IMR-90 (cell line): ENCODE results near the gene HLA-F. TPM values are rescaled to one million over a fixed set of nuclear protein-coding genes. Genes with fewer than 3 reads are reported as not detected.

Source experiments
- ATAC-seq: fragments of 200-7000 bp; cut with Tn5 transposase; 2 replicates; pipeline ENCODE4 v1.9.1; 2020; ENCODE audit warnings: low read depth, mild to moderate bottlenecking, moderate library complexity
- BruUV-seq: library from RNA; stranded (reverse); fragments of 400-500 nt; replicated peaks from 2 replicates; lab custom pipeline; 2021; lab: Mats Ljungman, UMichigan
- CTCF ChIA-PET: fragments of 300-600 bp; formaldehyde crosslinking; extraction: SDS; loops from one replicate; lab custom pipeline; 2021; ENCODE audit warnings: antibody characterized with exemption; lab: Yijun Ruan, JAX
- POLR2A ChIA-PET: fragments of 300-600 bp; sonication (Branson Sonifier 250); formaldehyde crosslinking; loops from one replicate; lab custom pipeline; 2022; ENCODE audit warnings: antibody characterized with exemption; ENCODE audit not compliant: unreplicated experiment; lab: Charles Lee
- DNase-seq: peaks from one replicate; pipeline ENCODE4 v3.0.0; 2013
- H2AFZ ChIP-seq: replicated peaks from 2 replicates; pipeline ENCODE3; 2013; ENCODE audit warnings: low read length, mild to moderate bottlenecking; ENCODE audit not compliant: poor library complexity
- H2AK5ac ChIP-seq: 2 replicates; pipeline ENCODE4 v1.6.1; 2013; ENCODE audit warnings: low read depth, low read length, inconsistent platforms
- H2AK9ac ChIP-seq: replicated peaks from 2 replicates; pipeline ENCODE3; 2013; ENCODE audit warnings: mild to moderate bottlenecking, low read depth, low read length, moderate library complexity; ENCODE audit not compliant: poor library complexity
- H2BK120ac ChIP-seq: 2 replicates; pipeline ENCODE4 v1.6.1; 2013; ENCODE audit warnings: low read depth, low read length, inconsistent platforms
- H2BK15ac ChIP-seq: 3 replicates; pipeline ENCODE4 v1.6.1; 2013; ENCODE audit warnings: low read depth, low read length, inconsistent platforms
- H2BK20ac ChIP-seq: 2 replicates; pipeline ENCODE4 v1.6.1; 2013; ENCODE audit warnings: low read depth, mild to moderate bottlenecking, inconsistent platforms, low read length, moderate library complexity
- H2BK5ac ChIP-seq: 2 replicates; pipeline ENCODE4 v1.6.1; 2013; ENCODE audit warnings: mild to moderate bottlenecking, low read depth, low read length, inconsistent platforms; ENCODE audit not compliant: poor library complexity, severe bottlenecking
- H3K14ac ChIP-seq: replicated peaks from 2 replicates; pipeline ENCODE4 v1.6.1; 2013; ENCODE audit warnings: low read depth, low read length, inconsistent platforms
- H3K18ac ChIP-seq: 2 replicates; pipeline ENCODE4 v1.6.1; 2013; ENCODE audit warnings: low read depth, low read length, control low read depth
- H3K23ac ChIP-seq: 2 replicates; pipeline ENCODE4 v1.6.1; 2013; ENCODE audit warnings: low read depth, low read length, inconsistent platforms
- H3K27ac ChIP-seq: 2 replicates; pipeline ENCODE4 v1.5.1; 2013; ENCODE audit warnings: mild to moderate bottlenecking, control low read depth, low read length; ENCODE audit not compliant: insufficient read depth
- H3K27me3 ChIP-seq: 2 replicates; pipeline ENCODE4 v1.6.1; 2013; ENCODE audit warnings: low read length; ENCODE audit not compliant: control insufficient read depth, insufficient read depth
- H3K36me3 ChIP-seq: 2 replicates; pipeline ENCODE4 v1.6.1; 2013; ENCODE audit warnings: low read length, mixed read lengths; ENCODE audit not compliant: control insufficient read depth, insufficient read depth
- H3K4ac ChIP-seq: 2 replicates; pipeline ENCODE4 v1.6.1; 2013; ENCODE audit warnings: low read depth, low read length, inconsistent platforms
- H3K4me1 ChIP-seq: 2 replicates; pipeline ENCODE4 v1.6.1; 2013; ENCODE audit warnings: low read length, mixed read lengths; ENCODE audit not compliant: control insufficient read depth, insufficient read depth
- H3K4me2 ChIP-seq: 2 replicates; pipeline ENCODE4 v1.6.1; 2013; ENCODE audit warnings: low read depth, mild to moderate bottlenecking, control low read depth, low read length, moderate library complexity
- H3K4me3 ChIP-seq: 2 replicates; pipeline ENCODE4 v1.5.1; 2013; ENCODE audit warnings: low read depth, mild to moderate bottlenecking, control low read depth, low read length, moderate library complexity; ENCODE audit not compliant: insufficient read depth
- H3K56ac ChIP-seq: 2 replicates; pipeline ENCODE4 v1.6.1; 2013; ENCODE audit warnings: low read length, inconsistent platforms; ENCODE audit not compliant: insufficient read depth; ENCODE audit errors: extremely low read depth
- H3K79me1 ChIP-seq, 2 experiments: 2 replicates each; pipeline ENCODE4 v1.6.1; 2013; ENCODE audit warnings: low read length in 2 of 2, inconsistent platforms in 1 of 2, low read depth in 1 of 2
- H3K9ac ChIP-seq: 2 replicates; pipeline ENCODE4 v1.6.1; 2013; ENCODE audit warnings: low read depth, low read length, control low read depth
- H3K9me1 ChIP-seq: 2 replicates; pipeline ENCODE4 v1.6.1; 2013; ENCODE audit warnings: low read length, inconsistent platforms; ENCODE audit not compliant: insufficient read depth
- H3K9me3 ChIP-seq: 2 replicates; pipeline ENCODE4 v1.6.1; 2013; ENCODE audit warnings: low read length; ENCODE audit not compliant: control insufficient read depth, insufficient read depth
- H4K20me1 ChIP-seq: 2 replicates; pipeline ENCODE4 v1.6.1; 2013; ENCODE audit warnings: low read length, inconsistent platforms; ENCODE audit not compliant: insufficient read depth
- H4K5ac ChIP-seq: 2 replicates; pipeline ENCODE4 v1.6.1; 2013; ENCODE audit warnings: mild to moderate bottlenecking, low read depth, low read length, control low read depth
- H4K8ac ChIP-seq, 2 experiments: 2 replicates each; pipeline ENCODE4 v1.6.1; 2013; ENCODE audit warnings: low read depth in 2 of 2, low read length in 2 of 2, control low read depth in 1 of 2, inconsistent platforms in 1 of 2
- H4K91ac ChIP-seq: 2 replicates; pipeline ENCODE4 v1.6.1; 2013; ENCODE audit warnings: low read depth, low read length, inconsistent platforms; ENCODE audit not compliant: insufficient read depth
- BHLHE40 ChIP-seq: fragments of 150-350 bp; IDR thresholded peaks from 2 replicates; pipeline ENCODE4 v1.6.1; 2016; ENCODE audit warnings: mild to moderate bottlenecking, low read depth, low read length
- CEBPB ChIP-seq: IDR thresholded peaks from 2 replicates; pipeline ENCODE4 v1.6.1; 2012; ENCODE audit warnings: low read depth, low read length, improper control_type of control experiment
- CHD1 ChIP-seq: IDR thresholded peaks from 2 replicates; pipeline ENCODE4 v1.6.1; 2012; ENCODE audit warnings: low read depth, low read length, improper control_type of control experiment
- FOS ChIP-seq: fragments of 150-350 bp; IDR thresholded peaks from 2 replicates; pipeline ENCODE4 v1.6.1; 2016; ENCODE audit warnings: low read depth, low read length
- MAFK ChIP-seq: IDR thresholded peaks from 2 replicates; pipeline ENCODE4 v1.6.1; 2012; ENCODE audit warnings: low read depth, low read length, improper control_type of control experiment
- MAZ ChIP-seq: IDR thresholded peaks from 2 replicates; pipeline ENCODE4 v1.6.1; 2012; ENCODE audit warnings: low read depth, mild to moderate bottlenecking, low read length, improper control_type of control experiment, moderate library complexity, borderline replicate concordance
- MXI1 ChIP-seq: IDR thresholded peaks from 2 replicates; pipeline ENCODE4 v1.6.1; 2012; ENCODE audit warnings: low read depth, mild to moderate bottlenecking, low read length, moderate library complexity, borderline replicate concordance
- NFE2L2 ChIP-seq: fragments of 150-350 bp; IDR thresholded peaks from 2 replicates; pipeline ENCODE4 v1.6.1; 2016; ENCODE audit warnings: low read depth, mild to moderate bottlenecking, low read length
- POLR2A ChIP-seq: IDR thresholded peaks from 2 replicates; pipeline ENCODE4 v1.6.1; 2012; ENCODE audit warnings: mild to moderate bottlenecking, low read depth, low read length
- RAD21 ChIP-seq: IDR thresholded peaks from 2 replicates; pipeline ENCODE4 v1.6.1; 2012; ENCODE audit warnings: low read length, improper control_type of control experiment
- RCOR1 ChIP-seq: IDR thresholded peaks from 2 replicates; pipeline ENCODE4 v1.6.1; 2012; ENCODE audit warnings: mild to moderate bottlenecking, low read length, improper control_type of control experiment; ENCODE audit not compliant: insufficient replicate concordance
- RFX5 ChIP-seq: IDR thresholded peaks from 2 replicates; pipeline ENCODE4 v1.8.0; 2012; ENCODE audit warnings: low read depth, mild to moderate bottlenecking, low read length, moderate library complexity
- SMC3 ChIP-seq: fragments of 150-350 bp; IDR thresholded peaks from 2 replicates; pipeline ENCODE4 v1.6.1; 2016; ENCODE audit warnings: low read depth, mild to moderate bottlenecking, antibody characterized with exemption, low read length, moderate library complexity
- USF2 ChIP-seq: fragments of 150-350 bp; IDR thresholded peaks from 2 replicates; pipeline ENCODE4 v1.6.1; 2017; ENCODE audit warnings: mild to moderate bottlenecking, antibody characterized with exemption, low read length, low read depth
- WGBS, 2 experiments: methylation state at CpG; one replicate each; pipeline versions ENCODE4 v1.1.5 to v1.1.7; 2013; ENCODE audit warnings: missing lambda C conversion rate in 2 of 2; ENCODE audit not compliant: insufficient read length in 1 of 2; ENCODE audit errors: extremely low coverage in 2 of 2; 5-methylcytosine and 5-hydroxymethylcytosine counted together
- dilution Hi-C: fragments of 300-500 bp; cut with HindIII; formaldehyde crosslinking; loops from one replicate; pipeline ENCODE4 v1.14.3; 2018; ENCODE audit warnings: low sequenced_read_pairs; ENCODE audit not compliant: unreplicated experiment
- in situ Hi-C: fragments of 300-500 bp; cut with MboI; formaldehyde crosslinking; loops from 3 replicates; pipeline ENCODE4 v1.14.3; 2019; ENCODE audit warnings: low sequenced_read_pairs, inconsistent platforms, mixed read lengths
- intact Hi-C: fragments of 100-400 bp; cut with micrococcal nuclease; formaldehyde crosslinking; loops from 2 replicates; pipeline ENCODE4 v1.10.0; 2022
- polyA plus RNA-seq, 3 experiments: library from polyadenylated mRNA; depleted of rRNA; stranded (reverse); fragments of >200 nt; gene quantifications; 2 replicates each; pipeline ENCODE4 v1.2.3, GENCODE V29; 2012; ENCODE audit warnings: low replicate concordance in 1 of 3
- total RNA-seq: library from RNA; depleted of rRNA; stranded (reverse); fragments of >200 nt; gene quantifications from 2 replicates; pipeline ENCODE4 v1.2.3, GENCODE V29; 2012
- TF ChIP-seq, protein P1 (sequence below): conservative IDR thresholded peaks from 2 replicates; pipeline ENCODE4 v1.5.1; 2012; ENCODE audit warnings: mild to moderate bottlenecking, low read depth, low read length, improper control_type of control experiment
- TF ChIP-seq, protein P2 (sequence below): fragments of 150-350 bp; IDR thresholded peaks from 2 replicates; pipeline ENCODE4 v1.6.1; 2016; ENCODE audit warnings: low read depth, mild to moderate bottlenecking, low read length, moderate library complexity, borderline replicate concordance

Gene HLA-F
- total and polyA plus RNA-seq, 2 of the 4 experiments (the other 2 are of a cell fraction), result not detected

GRCh38 chr6:29742127-29742526, 18.9 kb downstream of the HLA-F start:
- Histone ChIP-seq H3K23ac (no peak overlapping the region), H2BK20ac (no peak overlapping the region), H2BK5ac (no peak overlapping the region), H3K9me1 (no peaks in the 10 kb centered on the region; the same call in 1 of the 2 replicates), H4K20me1 (peaks cover 2% of the 10 kb centered on the region; the same call in 1 of the 2 replicates), H3K9me3 (no peaks in the 10 kb centered on the region), H3K27ac (no peak overlapping the region), H3K56ac (no peak overlapping the region), H3K18ac (no peak overlapping the region), H2AK5ac (no peak overlapping the region), H3K27me3 (no peaks in the 10 kb centered on the region; the same call in 1 of the 2 replicates), H3K4me2 (no peak overlapping the region), H3K4me3 (no peak overlapping the region), H2BK120ac (no peak overlapping the region), H3K14ac (no peak overlapping the region), H3K4ac (no peak overlapping the region), H3K4me1 (peaks cover 5% of the 10 kb centered on the region; the same call in 1 of the 2 replicates), H3K79me1 (no peaks in the 10 kb centered on the region), H4K91ac (no peak overlapping the region), H2BK15ac (no peak overlapping the region), H2AFZ (no peak overlapping the region), H4K5ac (no peak overlapping the region), H3K36me3 (peaks cover 2% of the 10 kb centered on the region; the same call in 1 of the 2 replicates), H3K9ac (no peak overlapping the region), H4K8ac (no peak overlapping the region), H2AK9ac (no peak overlapping the region)
- no TSS peak for BruUV-seq
- intact Hi-C loops (no loop called here), in situ Hi-C loops (loop anchor here (25.0 kb wide), 1 partner anchor 270 kb away; no protein-coding TSS in a partner anchor), dilution Hi-C loops (no loop called here)
- ChIA-PET CTCF (interaction anchor here (1.6 kb wide), 1 partner anchor 10 kb away, joined by 5 read pairs; no protein-coding TSS in a partner anchor), POLR2A (no interaction called here)
- TF ChIP-seq RCOR1, result no peak
- TF ChIP-seq CEBPB, result no peak
- TF ChIP-seq FOS, result no peak
- TF ChIP-seq RAD21, result no peak
- no peak for TF ChIP-seq NFE2L2
- no peak for TF ChIP-seq MAZ
- no peak for TF ChIP-seq POLR2A
- TF ChIP-seq RFX5, result no peak
- TF ChIP-seq MAFK, result no peak
- no peak for TF ChIP-seq CHD1
- TF ChIP-seq BHLHE40, result no peak
- TF ChIP-seq, protein P1, sequence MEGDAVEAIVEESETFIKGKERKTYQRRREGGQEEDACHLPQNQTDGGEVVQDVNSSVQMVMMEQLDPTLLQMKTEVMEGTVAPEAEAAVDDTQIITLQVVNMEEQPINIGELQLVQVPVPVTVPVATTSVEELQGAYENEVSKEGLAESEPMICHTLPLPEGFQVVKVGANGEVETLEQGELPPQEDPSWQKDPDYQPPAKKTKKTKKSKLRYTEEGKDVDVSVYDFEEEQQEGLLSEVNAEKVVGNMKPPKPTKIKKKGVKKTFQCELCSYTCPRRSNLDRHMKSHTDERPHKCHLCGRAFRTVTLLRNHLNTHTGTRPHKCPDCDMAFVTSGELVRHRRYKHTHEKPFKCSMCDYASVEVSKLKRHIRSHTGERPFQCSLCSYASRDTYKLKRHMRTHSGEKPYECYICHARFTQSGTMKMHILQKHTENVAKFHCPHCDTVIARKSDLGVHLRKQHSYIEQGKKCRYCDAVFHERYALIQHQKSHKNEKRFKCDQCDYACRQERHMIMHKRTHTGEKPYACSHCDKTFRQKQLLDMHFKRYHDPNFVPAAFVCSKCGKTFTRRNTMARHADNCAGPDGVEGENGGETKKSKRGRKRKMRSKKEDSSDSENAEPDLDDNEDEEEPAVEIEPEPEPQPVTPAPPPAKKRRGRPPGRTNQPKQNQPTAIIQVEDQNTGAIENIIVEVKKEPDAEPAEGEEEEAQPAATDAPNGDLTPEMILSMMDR, result no peak
- TF ChIP-seq SMC3, result no peak
- TF ChIP-seq USF2, result no peak
- TF ChIP-seq, protein P2, sequence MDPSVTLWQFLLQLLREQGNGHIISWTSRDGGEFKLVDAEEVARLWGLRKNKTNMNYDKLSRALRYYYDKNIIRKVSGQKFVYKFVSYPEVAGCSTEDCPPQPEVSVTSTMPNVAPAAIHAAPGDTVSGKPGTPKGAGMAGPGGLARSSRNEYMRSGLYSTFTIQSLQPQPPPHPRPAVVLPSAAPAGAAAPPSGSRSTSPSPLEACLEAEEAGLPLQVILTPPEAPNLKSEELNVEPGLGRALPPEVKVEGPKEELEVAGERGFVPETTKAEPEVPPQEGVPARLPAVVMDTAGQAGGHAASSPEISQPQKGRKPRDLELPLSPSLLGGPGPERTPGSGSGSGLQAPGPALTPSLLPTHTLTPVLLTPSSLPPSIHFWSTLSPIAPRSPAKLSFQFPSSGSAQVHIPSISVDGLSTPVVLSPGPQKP, result no peak
- no peak for TF ChIP-seq MXI1
- ATAC-seq, result no peak
- DNase-seq, result no peak
- WGBS, 2 experiments, result 33% methylated on average over 1 of the region's 4 CpGs; no CpG with 5 or more reads in 1 of the 2 experiments
